ENCODE data around the gene SORT1.
"Not testable (repeated sequence)": the region's sequence is repeated elsewhere in the genome, so short reads cannot be mapped to it uniquely, and the experiment has no call there.

SORT1 gene

GRCh38 chr1:109301874-109302273 lies 95.8 kb downstream of the SORT1 start:
- DNase-seq (ENCODE audit: low read depth in 2 of 2, low spot score in 1 of 2), result no peak

- no peak for DNase-seq (ENCODE audit: low read depth in 2 of 2, low spot score in 1 of 2)
Observed at GRCh38 chr1:109300650-109301151, 97.0 kb downstream of the SORT1 start.

- no peak for DNase-seq (ENCODE audit: low read depth in 2 of 2, low spot score in 1 of 2)
Observed at GRCh38 chr1:109299558-109300343, 98.0 kb downstream of the SORT1 start.

GRCh38 chr1:109298666-109299557 lies 98.8 kb downstream of the SORT1 start:
- no peak for DNase-seq (ENCODE audit: low read depth in 2 of 2, low spot score in 1 of 2)

- no peak for DNase-seq (ENCODE audit: low read depth in 2 of 2, low spot score in 1 of 2)
Observed at GRCh38 chr1:109296782-109297181, 100.9 kb downstream of the SORT1 start.

- no peak for DNase-seq (ENCODE audit: low read depth in 2 of 2, low spot score in 1 of 2)
Observed at GRCh38 chr1:109295712-109296415, 101.9 kb downstream of the SORT1 start.

GRCh38 chr1:109294481-109294880 lies 103.2 kb downstream of the SORT1 start:
- no peak for DNase-seq (ENCODE audit: low read depth in 2 of 2, low spot score in 1 of 2)

- DNase-seq (ENCODE audit: low read depth in 2 of 2, low spot score in 1 of 2), result no peak
Observed at GRCh38 chr1:109293026-109293425, 104.7 kb downstream of the SORT1 start.

- no peak for DNase-seq (ENCODE audit: low read depth in 2 of 2, low spot score in 1 of 2)
Observed at GRCh38 chr1:109292364-109292763, 105.4 kb downstream of the SORT1 start.

GRCh38 chr1:109290998-109291397 lies 106.7 kb downstream of the SORT1 start:
- DNase-seq (ENCODE audit: low read depth in 2 of 2, low spot score in 1 of 2), result no peak

GRCh38 chr1:109290137-109290536 lies 107.6 kb downstream of the SORT1 start:
- no peak for DNase-seq (ENCODE audit: low read depth in 2 of 2, low spot score in 1 of 2)

- not testable (repeated sequence) for DNase-seq (ENCODE audit: low read depth in 2 of 2, low spot score in 1 of 2)
Observed at GRCh38 chr1:109286762-109287161, 111.0 kb downstream of the SORT1 start.

GRCh38 chr1:109283748-109284600 lies 113.7 kb downstream of the SORT1 start:
- no peak for DNase-seq (ENCODE audit: low read depth in 2 of 2, low spot score in 1 of 2)

- DNase-seq (ENCODE audit: low read depth in 2 of 2, low spot score in 1 of 2), result peak; percentile 76 to 80
Observed at GRCh38 chr1:109282952-109283747, 114.6 kb downstream of the SORT1 start, which contains the start of gene PSRC1. Gene PSRC1 (minus strand): TSS chr1:109283145.

GRCh38 chr1:109282497-109282951 lies 115.2 kb downstream of the SORT1 start:
- DNase-seq (ENCODE audit: low read depth in 2 of 2, low spot score in 1 of 2), result no peak

- no peak for DNase-seq (ENCODE audit: low read depth in 2 of 2, low spot score in 1 of 2)
Observed at GRCh38 chr1:109281680-109282496, 115.8 kb downstream of the SORT1 start.

GRCh38 chr1:109280862-109281261 lies 116.9 kb downstream of the SORT1 start:
- no peak for DNase-seq (ENCODE audit: low read depth in 2 of 2, low spot score in 1 of 2)

GRCh38 chr1:109279615-109280278 lies 118.0 kb downstream of the SORT1 start:
- DNase-seq (ENCODE audit: low read depth in 2 of 2, low spot score in 1 of 2), result no peak
